Measurements from ENCODE around the gene GPSM1.

- TF ChIP-seq CTCF (IDR thresholded peaks at IDR 0.05) (no peak), POLR2A (IDR thresholded peaks at IDR 0.05) (no peak)
Observed at GRCh38 chr9:136346927-136347465, 19.7 kb downstream of the GPSM1 start.
